ENCODE measurements around the gene SFXN4.

- no peak for TF ChIP-seq YY1 (IDR thresholded peaks at IDR 0.05)
- TF ChIP-seq, protein P1, sequence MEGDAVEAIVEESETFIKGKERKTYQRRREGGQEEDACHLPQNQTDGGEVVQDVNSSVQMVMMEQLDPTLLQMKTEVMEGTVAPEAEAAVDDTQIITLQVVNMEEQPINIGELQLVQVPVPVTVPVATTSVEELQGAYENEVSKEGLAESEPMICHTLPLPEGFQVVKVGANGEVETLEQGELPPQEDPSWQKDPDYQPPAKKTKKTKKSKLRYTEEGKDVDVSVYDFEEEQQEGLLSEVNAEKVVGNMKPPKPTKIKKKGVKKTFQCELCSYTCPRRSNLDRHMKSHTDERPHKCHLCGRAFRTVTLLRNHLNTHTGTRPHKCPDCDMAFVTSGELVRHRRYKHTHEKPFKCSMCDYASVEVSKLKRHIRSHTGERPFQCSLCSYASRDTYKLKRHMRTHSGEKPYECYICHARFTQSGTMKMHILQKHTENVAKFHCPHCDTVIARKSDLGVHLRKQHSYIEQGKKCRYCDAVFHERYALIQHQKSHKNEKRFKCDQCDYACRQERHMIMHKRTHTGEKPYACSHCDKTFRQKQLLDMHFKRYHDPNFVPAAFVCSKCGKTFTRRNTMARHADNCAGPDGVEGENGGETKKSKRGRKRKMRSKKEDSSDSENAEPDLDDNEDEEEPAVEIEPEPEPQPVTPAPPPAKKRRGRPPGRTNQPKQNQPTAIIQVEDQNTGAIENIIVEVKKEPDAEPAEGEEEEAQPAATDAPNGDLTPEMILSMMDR (IDR thresholded peaks at IDR 0.05; ENCODE audit: low read depth, low read length, missing input control): no peak
- no peak for TF ChIP-seq ATF3 (IDR thresholded peaks at IDR 0.05)
- TF ChIP-seq, protein P2, sequence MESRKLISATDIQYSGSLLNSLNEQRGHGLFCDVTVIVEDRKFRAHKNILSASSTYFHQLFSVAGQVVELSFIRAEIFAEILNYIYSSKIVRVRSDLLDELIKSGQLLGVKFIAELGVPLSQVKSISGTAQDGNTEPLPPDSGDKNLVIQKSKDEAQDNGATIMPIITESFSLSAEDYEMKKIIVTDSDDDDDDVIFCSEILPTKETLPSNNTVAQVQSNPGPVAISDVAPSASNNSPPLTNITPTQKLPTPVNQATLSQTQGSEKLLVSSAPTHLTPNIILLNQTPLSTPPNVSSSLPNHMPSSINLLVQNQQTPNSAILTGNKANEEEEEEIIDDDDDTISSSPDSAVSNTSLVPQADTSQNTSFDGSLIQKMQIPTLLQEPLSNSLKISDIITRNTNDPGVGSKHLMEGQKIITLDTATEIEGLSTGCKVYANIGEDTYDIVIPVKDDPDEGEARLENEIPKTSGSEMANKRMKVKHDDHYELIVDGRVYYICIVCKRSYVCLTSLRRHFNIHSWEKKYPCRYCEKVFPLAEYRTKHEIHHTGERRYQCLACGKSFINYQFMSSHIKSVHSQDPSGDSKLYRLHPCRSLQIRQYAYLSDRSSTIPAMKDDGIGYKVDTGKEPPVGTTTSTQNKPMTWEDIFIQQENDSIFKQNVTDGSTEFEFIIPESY (IDR thresholded peaks at IDR 0.05): no peak
- TF ChIP-seq, protein P3, sequence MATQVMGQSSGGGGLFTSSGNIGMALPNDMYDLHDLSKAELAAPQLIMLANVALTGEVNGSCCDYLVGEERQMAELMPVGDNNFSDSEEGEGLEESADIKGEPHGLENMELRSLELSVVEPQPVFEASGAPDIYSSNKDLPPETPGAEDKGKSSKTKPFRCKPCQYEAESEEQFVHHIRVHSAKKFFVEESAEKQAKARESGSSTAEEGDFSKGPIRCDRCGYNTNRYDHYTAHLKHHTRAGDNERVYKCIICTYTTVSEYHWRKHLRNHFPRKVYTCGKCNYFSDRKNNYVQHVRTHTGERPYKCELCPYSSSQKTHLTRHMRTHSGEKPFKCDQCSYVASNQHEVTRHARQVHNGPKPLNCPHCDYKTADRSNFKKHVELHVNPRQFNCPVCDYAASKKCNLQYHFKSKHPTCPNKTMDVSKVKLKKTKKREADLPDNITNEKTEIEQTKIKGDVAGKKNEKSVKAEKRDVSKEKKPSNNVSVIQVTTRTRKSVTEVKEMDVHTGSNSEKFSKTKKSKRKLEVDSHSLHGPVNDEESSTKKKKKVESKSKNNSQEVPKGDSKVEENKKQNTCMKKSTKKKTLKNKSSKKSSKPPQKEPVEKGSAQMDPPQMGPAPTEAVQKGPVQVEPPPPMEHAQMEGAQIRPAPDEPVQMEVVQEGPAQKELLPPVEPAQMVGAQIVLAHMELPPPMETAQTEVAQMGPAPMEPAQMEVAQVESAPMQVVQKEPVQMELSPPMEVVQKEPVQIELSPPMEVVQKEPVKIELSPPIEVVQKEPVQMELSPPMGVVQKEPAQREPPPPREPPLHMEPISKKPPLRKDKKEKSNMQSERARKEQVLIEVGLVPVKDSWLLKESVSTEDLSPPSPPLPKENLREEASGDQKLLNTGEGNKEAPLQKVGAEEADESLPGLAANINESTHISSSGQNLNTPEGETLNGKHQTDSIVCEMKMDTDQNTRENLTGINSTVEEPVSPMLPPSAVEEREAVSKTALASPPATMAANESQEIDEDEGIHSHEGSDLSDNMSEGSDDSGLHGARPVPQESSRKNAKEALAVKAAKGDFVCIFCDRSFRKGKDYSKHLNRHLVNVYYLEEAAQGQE (IDR thresholded peaks at IDR 0.05): no peak
- TF ChIP-seq RAD21 (IDR thresholded peaks at IDR 0.05): no peak
- TF ChIP-seq GABPA (IDR thresholded peaks at IDR 0.05 in 1 of 2, conservative IDR thresholded peaks at IDR 0.05 in 1 of 2): no peak
- TF ChIP-seq RXRA (IDR thresholded peaks at IDR 0.05): no peak
- no peak for TF ChIP-seq JUND (IDR thresholded peaks at IDR 0.05)
- no peak for TF ChIP-seq TAF1 (conservative IDR thresholded peaks at IDR 0.05)
Observed at GRCh38 chr10:119138346-119139306, 26.9 kb downstream of the SFXN4 start.
